GM19328 (cell line): Measurements from ENCODE around the gene SPDYE6.
A peak's percentile ranks its signal among the peaks of the same experiment; 100 is the strongest.
"Not testable (repeated sequence)": the region's sequence is repeated elsewhere in the genome, so short reads cannot be mapped to it uniquely, and the experiment has no call there.

Experiments
- ATAC-seq: cut with Tn5 transposase; IDR thresholded peaks from one replicate; pipeline ENCODE4 v1.9.1; 2021; ENCODE audit warnings: mild to moderate bottlenecking, moderate library complexity; ENCODE audit not compliant: unreplicated experiment

Gene SPDYE6

DNA sequence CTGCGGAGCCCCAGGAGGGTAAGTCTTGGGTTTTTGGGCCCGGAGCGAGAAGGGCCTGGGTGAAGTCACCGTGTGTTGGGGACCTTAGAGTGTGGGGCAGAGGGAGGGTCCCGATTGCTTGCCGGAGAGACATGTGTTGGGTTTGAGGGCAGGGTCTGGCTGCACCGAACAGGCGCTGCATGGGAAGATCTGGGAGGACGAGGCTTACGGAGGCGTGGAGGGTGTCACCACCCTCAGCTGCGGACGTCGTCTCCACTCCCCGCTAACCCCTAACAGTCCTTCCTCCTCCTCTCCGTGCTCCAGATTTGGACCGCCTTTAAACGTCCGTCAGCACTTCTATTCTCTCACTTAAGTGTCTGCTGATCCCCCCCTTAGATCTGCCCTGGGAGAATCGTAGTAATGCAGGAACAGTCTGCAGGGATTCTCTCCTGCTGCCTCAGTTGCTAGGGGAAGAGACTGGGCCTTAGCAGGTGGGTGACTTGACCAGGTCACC, 8.2 kb upstream of the SPDYE6 start:
- not testable (repeated sequence) for ATAC-seq

DNA sequence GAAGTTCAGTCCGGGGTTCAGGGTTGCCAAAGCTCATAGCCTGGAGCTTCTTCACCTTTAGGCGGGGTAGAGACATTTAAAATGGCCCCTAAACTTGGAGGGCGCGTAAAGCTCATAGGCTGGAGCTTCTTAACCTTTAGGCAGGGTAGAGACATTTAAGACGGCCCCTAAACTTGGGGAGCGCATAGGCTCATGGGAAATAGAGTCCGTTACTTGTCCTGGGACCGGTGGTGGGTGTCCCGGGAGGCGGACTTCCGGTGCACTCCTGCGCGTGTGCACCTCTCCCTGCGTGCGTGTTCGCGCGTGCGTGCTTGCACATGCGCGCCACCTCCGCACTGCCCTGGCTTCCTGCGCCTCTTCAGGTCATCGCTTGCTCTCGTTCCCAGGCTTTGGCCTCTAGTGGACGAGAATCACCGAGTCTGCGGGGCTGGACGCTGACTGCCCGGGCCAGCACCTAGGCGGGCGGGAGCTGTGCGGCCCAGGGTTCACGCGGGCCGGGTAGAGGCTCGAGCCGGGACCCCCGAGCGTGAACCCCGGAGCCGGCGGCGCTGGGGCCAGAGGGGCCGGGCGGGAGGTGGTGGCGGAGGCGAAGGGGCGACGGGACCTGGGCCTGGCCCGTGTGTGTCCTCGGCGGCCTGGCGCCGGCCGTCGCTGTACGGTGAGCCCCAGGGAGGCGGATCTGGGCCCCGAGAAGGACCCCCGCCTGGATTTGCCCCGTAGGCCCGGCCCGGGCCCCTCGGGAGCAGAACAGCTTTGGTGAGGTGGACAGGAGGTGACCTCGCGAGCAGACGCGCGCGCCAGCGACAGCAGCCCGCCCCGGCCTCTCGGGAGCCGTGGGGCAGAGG, 7.5 kb upstream of the SPDYE6 start:
- ATAC-seq: peak; percentile 98

DNA sequence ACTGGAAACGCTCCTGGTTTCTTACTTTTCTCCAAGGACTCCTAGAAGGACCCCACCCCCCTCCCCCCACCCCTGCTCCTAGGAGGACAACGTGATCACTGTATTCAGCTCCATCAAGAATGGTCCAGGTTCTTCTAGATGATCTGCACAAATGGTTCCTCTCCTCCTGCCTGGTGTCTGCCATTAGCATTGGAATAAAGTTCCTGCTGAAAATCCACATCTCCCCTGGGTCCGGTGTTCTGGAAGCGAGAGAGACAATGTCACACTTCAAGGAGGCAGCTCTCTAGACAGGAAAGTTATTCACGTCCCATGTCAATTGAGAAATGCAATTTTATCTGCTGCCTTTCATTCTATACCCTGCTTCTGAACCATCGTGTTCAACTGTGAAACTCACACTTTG, 9.3 kb downstream of the SPDYE6 start:
- not testable (repeated sequence) for ATAC-seq

DNA sequence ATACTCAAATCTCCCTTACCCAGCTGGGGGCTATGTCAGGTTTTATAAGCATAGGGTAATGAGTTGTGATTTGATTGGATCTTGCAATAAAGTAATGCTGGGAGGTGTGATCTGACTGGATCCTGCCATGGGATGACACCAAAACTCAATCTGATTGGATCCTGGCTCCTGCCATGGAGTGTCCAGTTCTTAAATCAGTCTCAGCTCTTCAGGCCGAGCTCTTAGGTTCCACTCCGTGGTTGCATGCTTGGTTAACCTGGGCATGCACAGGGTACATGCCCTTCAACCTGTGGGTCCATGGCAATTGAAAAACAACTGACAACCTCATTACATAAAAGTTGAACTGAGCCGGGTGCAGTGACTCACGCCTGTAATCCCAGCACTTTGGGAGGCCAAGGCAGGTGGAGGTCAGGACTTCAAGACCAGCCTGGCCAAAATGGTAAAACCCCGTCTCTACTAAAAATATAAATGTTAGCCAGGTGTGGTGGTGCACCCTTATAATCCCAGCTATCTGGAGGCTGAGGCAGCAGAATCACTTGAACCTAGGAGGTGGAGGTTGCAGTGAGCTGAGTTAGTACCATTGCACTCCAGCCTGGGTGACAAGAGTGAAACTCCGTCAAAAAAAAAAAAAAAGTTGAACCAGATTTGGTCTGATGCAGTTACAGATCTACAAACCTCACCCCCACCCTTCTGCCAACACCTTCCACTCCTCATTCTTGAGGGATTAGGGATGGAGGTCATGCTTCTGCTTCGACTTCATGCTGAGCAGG, 15.5 kb downstream of the SPDYE6 start:
- ATAC-seq: not testable (repeated sequence)

DNA sequence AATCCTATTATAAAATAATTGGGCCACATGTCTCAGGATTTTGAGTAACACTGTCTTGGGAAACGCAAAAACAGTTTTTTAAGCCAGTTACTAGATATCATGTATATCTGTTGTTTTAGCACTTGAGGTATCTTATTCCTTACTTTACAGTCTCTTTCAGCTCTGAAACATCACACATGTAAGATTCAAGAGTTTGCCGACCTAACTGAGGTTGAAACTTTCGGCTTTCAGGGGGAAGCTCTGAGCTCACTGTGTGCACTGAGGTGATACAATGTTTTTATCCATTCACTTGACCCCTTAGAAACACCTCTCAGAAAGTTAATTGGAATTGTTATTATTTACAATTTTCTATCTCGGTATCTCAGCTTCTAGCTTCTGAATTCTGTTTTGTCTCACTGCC, 18.8 kb downstream of the SPDYE6 start:
- ATAC-seq: not testable (repeated sequence)

DNA sequence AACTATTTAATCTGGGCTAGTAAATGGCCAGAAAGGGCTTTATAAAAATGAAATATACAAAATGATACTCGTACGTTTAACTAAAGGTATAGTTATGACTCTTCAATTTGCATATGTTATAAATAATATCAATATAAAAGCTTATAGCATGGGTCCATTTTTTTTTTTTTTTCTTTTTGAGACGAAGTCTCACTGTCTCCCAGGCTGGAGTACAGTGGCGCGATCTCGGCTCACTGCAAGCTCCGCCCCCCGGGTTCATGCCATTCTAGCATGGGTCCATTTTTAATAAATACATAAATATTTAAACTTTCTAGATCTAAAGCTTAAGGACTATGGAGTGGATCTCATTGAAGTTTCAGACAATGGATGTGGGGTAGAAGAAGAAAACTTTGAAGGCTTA, 19.2 kb downstream of the SPDYE6 start:
- not testable (repeated sequence) for ATAC-seq

DNA sequence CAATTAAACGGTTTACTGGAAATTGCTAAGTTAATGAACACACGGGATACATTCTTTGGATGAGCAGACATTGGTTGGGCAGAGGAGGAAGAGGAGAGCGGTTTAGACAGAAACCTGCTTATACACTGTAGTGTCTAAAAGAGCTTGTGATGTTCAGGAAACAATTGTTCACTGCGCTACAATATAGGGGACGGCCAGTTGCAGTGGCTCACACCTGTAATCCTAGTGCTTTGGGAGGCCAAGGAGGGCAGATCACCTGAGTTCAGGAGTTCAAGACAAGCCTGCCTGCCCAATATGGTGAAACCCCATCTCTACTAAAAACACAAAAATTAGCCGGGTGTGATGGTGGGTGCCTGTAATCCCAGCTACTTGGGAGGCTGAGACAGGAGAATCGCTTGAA, 20.7 kb downstream of the SPDYE6 start:
- not testable (repeated sequence) for ATAC-seq

DNA sequence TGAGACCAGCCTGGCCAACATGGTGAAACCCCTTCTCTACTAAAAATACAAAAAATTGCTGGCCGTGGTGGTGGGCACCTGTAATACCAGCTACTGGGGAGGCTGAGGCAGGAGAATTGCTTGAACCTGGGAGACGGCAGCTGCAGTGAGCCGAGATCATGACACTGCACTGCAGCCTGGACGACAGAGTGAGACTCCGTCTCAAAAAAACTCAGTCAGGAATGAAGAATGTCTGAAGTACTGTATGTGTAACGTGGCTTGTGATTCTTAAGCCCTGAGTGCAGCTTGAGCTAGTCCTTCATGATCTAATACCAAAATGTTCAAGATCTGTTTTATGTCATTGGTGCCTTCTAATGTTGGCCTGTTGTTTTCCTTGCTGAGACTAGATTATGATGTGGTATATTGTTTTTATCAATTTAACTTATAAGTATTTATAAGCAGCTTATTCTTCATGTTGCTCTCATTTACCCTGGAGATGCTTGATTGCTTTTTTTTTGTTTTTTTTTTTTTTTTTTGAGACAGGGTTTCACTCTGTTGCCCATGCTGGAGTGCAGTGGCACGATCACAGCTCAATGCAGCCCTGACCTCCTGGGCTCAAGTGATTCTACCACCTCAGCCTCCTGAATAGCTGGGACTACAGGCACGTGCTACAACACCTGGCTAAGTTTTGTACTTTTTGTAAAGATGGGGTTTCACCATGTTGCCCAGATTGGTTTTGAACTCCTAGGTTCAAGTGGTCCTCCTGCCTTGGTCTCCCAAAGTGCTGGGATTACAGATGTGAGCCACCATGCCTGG, 25.4 kb downstream of the SPDYE6 start:
- ATAC-seq: not testable (repeated sequence)

DNA sequence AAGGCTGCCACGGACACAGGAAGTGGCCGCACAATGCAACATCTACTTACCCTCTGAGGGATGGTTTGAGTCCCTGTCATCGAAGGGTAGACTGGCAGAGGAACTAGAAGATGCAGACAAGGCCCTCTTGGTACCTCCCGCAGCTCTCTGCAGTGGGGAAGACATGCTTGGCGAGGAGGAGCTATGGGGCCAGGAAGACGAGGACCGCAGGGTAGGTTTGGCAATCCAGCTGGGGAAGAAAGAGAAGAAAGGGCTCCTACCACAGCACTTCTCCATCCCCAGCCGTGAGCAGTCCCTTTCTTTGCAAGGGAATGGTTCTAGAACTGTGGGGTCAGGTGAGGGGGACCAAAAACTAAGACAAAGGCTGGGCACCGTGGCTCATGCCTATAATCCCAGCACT, 26.9 kb downstream of the SPDYE6 start:
- ATAC-seq: not testable (repeated sequence)

DNA sequence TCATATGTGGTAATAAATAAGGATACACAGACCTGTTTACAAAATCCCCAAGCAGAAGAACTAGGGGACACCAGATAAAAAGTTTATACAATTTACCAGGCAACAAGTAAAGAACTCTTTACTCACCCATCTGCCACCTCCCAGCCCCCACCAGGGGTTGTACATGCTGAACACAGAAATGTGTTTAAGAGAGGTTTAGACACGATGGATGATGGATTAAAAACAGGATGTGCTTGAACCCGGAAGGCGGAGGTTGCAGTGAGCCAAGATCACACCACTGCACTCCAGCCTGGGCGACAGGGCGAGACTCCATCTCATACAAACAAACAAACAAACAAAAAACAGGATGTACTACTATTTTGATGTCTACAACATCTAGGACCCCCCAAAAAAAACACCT, 27.4 kb downstream of the SPDYE6 start:
- ATAC-seq: not testable (repeated sequence)

DNA sequence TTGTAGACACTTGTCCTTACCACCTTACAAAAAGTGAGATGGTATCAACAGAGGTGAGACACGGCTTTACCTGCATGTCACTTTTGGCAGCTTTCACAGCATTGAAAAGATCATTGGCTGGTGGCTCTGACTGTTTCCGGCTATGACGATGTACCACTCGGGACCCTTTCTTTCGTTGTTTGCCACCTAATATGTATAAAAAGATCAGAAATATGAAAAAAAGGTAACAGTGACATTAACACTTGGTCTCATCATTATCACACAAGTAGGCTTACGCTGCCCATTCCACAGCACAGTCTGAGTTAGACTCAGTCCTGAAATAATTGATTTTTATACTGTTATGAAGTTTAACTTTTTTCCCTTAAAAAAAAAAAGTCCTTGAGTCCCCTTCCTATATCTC, 29.1 kb downstream of the SPDYE6 start:
- ATAC-seq: not testable (repeated sequence)

DNA sequence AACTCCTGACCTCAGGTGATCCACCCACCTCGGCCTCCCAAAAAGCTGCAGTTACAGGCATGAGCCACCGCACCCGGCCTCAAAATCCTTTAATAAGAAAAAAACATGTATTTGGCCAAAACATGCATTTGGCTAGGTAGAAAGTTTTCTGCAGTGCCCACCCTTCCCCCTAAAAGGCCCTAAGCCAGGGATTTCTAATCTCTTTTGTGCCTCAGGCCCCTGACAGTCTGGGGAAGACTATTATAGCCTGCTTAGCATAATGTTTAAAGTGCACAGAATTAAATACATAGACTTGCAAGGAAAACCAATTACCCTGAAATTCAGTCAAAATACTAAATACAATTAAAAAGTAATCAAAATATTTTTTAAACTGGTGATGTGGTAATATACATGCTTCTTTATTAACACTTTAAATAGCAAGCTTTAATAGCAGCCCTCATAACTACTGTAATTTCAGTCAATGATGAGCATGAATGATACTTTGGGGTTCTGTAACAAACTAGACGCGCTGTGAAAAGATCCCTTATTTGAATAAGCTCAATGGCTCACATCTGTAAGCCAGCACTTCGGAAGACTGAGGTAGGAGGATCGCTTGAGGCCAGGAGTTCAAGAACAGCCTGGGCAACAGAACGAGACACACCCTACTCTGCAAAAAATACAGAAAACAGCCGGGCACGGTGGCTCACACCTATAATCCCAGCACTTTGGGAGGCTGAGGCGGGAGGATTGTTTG, 29.9 kb downstream of the SPDYE6 start:
- ATAC-seq: no peak

DNA sequence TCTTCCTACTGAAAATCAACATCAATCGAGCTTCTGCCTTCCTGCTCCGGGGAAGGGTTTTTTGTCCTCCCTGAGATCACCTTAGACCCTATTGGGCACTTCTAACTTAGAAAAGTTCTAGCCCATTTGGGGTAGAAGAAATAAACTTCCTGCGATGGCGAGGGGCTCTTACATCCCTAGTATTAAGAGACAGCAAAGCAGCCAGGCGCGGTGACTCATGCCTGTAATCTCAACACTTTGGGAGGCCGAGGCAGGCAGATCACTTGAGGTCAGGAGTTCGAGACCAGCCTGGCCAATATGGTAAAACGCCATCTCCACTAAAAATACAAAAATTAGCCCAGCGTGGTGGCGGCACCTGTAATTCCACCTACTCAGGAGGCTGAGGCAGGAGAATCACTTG, 31.1 kb downstream of the SPDYE6 start:
- ATAC-seq: not testable (repeated sequence)

DNA sequence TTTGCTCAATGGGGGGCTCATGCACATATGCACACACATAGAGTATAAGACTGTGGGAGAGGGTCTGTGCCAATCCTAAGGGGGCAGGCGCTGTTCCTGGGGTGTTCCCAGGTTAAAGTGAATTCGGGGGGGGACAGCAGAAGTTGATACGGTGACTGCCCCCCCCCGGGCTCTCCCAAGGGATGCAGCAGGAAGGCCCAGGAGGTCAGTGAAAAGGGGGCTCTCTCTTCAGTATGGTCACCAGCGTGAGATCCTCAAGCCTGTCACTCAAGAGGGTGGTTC, 32.4 kb downstream of the SPDYE6 start:
- no peak for ATAC-seq

DNA sequence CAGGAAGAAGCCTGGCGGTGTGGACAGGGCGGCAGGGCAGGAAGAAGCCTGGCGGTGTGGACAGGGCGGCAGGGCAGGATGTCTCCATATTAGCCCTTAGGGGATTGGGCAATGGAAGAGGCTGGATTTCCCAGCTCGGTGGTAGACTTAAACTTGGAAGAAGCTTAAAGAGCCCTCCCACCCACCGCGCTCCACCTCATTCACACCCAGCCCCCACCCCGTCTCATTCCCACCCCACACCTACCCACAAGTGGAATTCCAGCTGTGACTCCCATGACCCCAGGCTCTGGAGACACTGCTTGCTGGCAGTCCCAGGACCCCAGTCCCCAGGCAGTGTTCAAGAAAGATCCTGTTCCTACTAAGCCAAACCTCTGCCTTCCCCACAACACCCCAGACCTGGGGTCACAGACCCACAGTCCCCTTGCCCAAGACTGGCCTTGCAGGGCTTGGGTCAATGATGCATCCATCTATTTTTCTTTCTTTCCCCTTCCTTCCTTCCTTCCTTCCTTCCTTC, 34.0 kb downstream of the SPDYE6 start:
- no peak for ATAC-seq

DNA sequence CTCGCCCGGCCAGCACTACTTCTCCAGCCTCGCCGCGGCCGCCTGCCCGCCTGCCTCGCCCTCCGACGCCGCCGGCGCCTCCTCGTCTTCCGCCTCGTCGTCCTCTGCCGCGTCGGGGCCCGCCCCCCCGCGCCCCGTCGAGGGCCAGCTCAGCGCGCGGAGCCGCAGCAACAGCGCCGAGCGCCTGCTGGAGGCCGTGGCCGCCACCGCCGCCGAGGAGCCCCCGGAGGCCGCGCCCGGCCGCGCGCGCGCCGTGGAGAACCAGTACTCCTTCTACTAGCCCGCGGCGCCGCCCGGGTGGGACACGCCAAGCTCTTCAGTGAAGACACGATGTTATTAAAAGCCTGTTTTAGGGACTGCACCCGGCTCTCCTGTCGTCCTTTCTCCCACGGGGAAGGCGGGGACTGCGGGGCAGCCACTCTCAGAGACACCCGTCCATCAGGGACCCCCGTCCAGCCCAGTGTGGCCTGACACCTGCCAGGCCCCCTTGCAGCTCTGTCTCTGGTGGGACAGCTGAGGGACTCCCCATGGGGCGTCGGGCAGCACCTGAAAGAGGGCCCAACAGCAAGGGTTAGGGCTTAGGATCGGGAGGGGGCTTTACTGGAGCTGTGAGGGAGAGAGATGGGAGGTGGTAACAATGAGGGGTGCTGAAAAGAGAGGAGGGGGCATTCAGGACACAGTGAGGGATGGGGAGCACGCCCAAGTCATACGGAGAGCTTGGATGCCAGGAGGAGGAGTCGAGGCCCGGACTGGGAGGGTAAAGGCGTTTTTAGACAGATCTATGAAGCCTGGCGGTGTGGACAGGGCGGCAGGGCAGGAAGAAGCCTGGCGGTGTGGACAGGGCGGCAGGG, 34.7 kb downstream of the SPDYE6 start:
- no peak for ATAC-seq

DNA sequence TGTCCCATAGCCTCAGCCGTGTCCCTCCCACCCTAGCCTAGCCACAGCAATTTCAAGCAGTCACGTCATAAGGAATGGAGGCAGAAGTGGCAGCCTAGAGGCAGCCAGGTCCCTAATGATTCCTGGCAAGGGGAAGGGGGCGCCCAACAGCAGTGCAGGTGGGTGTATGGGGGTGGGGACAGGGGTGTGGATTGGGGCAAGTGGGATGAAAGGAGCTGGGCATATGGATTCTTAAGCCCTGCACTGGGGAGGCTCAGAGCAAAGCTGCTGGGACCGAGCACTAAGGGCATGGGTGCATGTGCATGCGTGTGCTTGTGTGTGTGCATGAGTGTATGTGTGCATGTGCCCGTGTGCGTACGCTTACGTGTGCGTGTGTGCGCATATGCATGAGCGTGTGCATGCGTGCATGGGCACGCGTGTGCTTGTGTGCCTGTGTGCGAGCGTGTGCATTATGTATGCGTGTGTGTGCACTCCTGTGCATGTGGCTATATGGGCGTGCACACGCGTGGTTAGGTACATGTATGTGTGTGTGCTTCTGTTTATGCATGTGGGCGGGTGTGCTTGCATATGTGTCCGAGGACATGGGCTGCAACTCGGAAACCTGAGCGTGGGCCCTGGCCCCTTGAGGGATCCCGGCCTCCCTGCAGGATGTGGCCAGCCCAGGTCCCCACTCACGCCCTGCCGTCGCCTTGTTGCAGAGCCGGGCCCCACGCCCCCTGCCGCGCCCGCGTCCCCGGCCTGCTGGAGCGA, 35.5 kb downstream of the SPDYE6 start:
- ATAC-seq: no peak

DNA sequence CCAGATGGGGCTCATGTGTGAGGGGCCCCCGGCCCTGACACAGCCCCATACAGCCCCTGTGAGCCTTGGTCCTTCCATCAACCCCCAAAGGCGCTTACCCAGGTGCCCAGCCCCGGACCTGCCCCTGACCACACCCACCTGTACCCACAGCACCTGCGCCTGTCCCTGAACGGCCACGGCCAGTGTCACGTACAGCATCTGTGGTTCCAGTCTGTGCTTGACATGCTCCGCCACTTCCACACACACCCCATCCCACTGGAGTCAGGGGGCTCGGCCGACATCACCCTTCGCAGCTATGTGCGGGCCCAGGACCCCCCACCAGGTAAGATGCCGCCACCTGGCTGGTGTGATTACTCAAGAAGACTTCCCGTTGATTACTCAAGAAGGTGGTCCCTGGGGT, 36.1 kb downstream of the SPDYE6 start:
- ATAC-seq: no peak

DNA sequence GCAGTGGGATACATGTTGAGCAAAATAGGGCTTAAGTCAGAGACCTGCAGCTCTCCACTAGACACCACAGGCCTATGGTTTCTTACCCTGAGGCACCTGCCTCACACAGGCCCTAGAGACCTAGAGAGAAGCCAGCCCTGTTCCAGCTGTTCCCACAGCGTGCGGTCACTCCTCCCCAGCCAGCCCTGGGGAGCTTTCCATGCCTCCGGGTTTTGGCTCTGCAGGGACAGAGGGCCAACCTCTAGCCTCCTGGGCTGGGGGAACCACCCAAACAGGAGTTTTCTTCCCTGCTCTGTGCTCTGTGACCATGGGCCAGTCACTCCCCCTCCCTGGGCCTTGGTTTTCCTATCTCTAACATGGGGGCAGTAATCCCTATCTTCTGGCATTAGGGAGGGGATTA, 36.6 kb downstream of the SPDYE6 start:
- ATAC-seq: no peak
